ENCODE results near the gene ZNF418.
A peak's percentile ranks its signal among the peaks of the same experiment; 100 is the strongest.

Gene ZNF418

DNA sequence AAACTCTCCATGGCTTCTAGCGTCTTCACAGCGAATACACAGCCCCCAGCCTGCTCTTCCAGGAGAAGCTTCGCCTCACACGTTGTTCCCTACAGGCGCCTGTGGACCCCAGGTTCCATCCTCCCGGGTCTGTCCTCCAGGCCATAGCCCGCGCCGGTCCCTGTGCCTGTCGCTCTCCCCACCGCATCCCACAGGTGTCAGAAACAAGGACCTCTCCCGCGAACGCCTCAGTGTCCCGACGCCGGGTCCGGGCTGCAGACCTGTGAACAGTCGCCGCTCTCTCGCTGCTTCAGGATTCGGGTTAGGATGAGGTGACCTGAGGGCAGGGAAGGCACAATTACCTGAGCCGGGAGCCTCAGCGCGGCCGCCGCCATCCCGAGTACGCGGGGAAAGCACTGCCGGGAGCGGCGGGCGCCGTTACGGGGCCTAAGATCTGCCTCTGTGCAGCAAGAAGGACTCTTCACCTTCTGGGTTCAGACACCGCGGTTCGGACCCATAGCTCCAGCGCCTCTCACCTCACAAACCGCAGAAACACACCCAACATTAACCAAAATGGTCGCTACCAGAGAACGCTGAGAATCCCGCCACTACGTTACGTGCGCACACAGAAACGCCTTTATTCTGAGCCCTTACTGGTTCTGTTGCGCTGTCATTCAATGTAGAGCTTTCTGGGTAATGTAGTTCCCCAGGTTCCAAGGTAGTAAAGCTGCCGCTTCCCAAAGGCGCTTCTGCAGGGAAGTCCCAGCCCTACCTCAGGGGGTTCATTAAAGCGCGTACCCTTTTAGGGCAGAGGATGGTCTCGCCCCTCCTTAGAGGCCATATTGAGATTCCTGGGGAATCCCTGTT lies at the start of gene ZNF418:
TSS of gene ZNF418 (minus strand) at position 583 of the 846 bp plus-strand sequence. CDS start 1,580 bp downstream, outside the sequence.
- peak within 1 kb of the TSS; percentile 94 for H3K4me3 ChIP-seq (ENCODE audit: low read depth, low read length)
- H3K79me2 ChIP-seq (ENCODE audit: control insufficient read depth, insufficient read depth, low read length, unreplicated experiment) = peaks cover 7% of the 10 kb centered on the region
- no peak within 1 kb of the TSS for H3K27ac ChIP-seq (ENCODE audit: low read depth, low read length)
- peak within 1 kb of the TSS; percentile 97 for H2AFZ ChIP-seq (ENCODE audit: low read length, unreplicated experiment)
- no peaks in the 10 kb centered on the region for H3K27me3 ChIP-seq (ENCODE audit: insufficient read depth, low read length)
- H3K36me3 ChIP-seq (ENCODE audit: insufficient read depth, low read length) = peaks cover 24% of the 10 kb centered on the region
- H3K4me1 ChIP-seq (ENCODE audit: control insufficient read depth, insufficient read depth, low read length, unreplicated experiment) = no peaks in the 10 kb centered on the region

DNA sequence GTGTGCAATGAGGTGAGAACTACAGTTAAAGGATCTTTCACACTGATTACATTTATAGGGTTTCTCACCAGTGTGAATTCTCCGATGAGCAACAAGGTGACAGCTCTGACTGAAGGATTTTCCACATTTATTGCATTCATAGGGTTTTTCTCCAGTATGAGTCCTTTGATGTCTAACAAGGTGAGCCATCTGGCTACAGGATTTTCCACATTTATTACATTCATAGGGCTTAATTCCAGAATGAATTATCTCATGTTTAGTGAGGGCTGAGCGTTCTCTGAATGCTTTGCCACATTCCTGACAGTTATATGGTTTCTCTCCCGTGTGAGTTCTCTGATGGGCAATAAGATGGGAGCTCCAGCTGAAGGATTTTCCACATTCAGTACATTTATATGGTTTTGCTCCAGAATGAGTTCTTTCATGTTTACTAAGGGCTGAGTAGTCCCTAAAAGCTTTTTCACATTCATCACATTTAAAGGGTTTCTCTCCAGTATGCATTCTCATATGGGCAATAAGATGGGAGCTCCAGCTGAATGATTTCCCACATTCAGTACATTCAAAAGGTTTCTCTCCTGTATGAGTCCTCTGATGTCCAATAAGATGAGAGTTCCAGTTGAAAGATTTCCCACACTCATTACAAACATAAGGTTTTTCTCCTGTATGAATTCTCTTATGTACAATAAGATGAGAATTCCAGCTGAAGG lies 43.5 kb upstream of the ZNF418 start:
- Histone ChIP-seq H3K79me2 (ENCODE audit: control insufficient read depth, insufficient read depth, low read length, unreplicated experiment) (no peaks in the 10 kb centered on the region), H3K4me3 (ENCODE audit: low read depth, low read length) (no peak overlapping the region), H2AFZ (ENCODE audit: low read length, unreplicated experiment) (no peak overlapping the region), H3K27me3 (ENCODE audit: insufficient read depth, low read length) (no peaks in the 10 kb centered on the region), H3K27ac (ENCODE audit: low read depth, low read length) (no peak overlapping the region), H3K36me3 (ENCODE audit: insufficient read depth, low read length) (peaks cover 68% of the 10 kb centered on the region), H3K4me1 (ENCODE audit: control insufficient read depth, insufficient read depth, low read length, unreplicated experiment) (no peaks in the 10 kb centered on the region)

DNA sequence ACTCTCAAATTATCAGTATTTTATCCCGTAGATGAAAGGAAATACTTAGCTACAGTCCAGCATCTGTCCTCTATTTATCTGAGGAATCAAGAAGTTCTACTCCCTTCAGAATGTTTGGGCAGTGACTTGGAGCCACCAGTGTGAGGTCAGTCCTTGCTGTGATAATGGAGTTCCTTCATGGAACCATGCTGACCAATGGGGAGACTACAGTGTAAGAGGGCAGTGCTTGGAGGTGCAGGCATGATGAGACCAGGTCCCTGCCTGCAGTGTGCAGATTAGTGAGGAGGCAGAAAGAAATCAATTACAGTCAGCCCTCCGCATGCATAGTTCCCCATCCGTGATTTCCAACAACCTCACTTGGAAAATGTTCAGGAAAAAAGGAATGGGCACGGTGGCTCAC lies 39.2 kb upstream of the ZNF418 start, which contains the start of gene C19orf18:
TSS of gene C19orf18 (minus strand) at position 101 of the 400 bp plus-strand sequence. CDS start 102 bp downstream, outside the sequence.
- H3K79me2 ChIP-seq (ENCODE audit: control insufficient read depth, insufficient read depth, low read length, unreplicated experiment) = no peaks in the 10 kb centered on the region
- no peak within 1 kb of the TSS for H3K4me3 ChIP-seq (ENCODE audit: low read depth, low read length)
- H2AFZ ChIP-seq (ENCODE audit: low read length, unreplicated experiment) = no peak within 1 kb of the TSS
- no peak within 1 kb of the TSS for H3K27ac ChIP-seq (ENCODE audit: low read depth, low read length)
- no peaks in the 10 kb centered on the region for H3K4me1 ChIP-seq (ENCODE audit: control insufficient read depth, insufficient read depth, low read length, unreplicated experiment)
- no peaks in the 10 kb centered on the region for H3K27me3 ChIP-seq (ENCODE audit: insufficient read depth, low read length)
- H3K36me3 ChIP-seq (ENCODE audit: insufficient read depth, low read length) = peaks cover 29% of the 10 kb centered on the region

DNA sequence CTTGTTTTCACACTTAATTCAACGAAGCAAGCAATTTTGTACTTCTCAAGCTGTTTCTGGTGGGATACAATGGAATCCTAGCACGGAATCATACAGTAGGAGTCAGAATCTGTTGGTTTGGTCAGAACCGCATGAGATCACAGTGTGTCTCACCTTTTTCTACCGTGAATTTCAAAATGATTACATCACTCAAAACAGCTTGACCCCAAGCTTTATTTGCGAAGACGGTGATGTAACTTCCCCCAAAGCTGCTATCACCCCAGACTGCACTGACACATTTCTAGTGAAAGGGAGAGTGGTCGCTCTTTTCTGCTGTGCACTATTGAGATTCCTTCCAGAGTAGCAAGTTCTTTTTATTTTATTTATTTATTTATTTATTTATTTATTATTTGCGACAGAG lies 29.6 kb upstream of the ZNF418 start:
- no peak overlapping the region for H2AFZ ChIP-seq (ENCODE audit: low read length, unreplicated experiment)
- H3K4me1 ChIP-seq (ENCODE audit: control insufficient read depth, insufficient read depth, low read length, unreplicated experiment) = no peaks in the 10 kb centered on the region
- H3K27ac ChIP-seq (ENCODE audit: low read depth, low read length) = no peak overlapping the region
- no peaks in the 10 kb centered on the region for H3K79me2 ChIP-seq (ENCODE audit: control insufficient read depth, insufficient read depth, low read length, unreplicated experiment)
- H3K4me3 ChIP-seq (ENCODE audit: low read depth, low read length) = no peak overlapping the region
- no peaks in the 10 kb centered on the region for H3K36me3 ChIP-seq (ENCODE audit: insufficient read depth, low read length)
- H3K27me3 ChIP-seq (ENCODE audit: insufficient read depth, low read length) = no peaks in the 10 kb centered on the region

DNA sequence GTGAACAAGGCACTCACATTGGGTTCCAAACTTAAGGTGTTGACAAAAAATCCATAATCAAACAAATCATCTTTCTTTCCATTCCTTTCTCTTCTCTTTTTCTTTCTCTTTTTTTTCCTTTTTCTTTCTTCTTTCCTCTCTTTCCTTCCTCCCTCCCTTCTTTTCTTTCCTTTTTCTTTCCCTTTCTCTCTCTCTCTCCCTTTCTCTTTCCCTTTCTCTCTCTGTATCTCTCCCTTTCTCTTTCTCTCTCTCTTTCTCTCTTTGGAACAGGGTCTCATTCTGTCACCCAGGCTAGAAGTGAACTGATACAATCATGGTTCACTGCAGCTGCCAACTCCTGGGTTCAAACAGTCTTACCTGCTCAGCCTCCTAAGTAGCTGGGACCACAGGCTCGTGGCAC lies 26.6 kb upstream of the ZNF418 start:
- Histone ChIP-seq H3K4me1 (ENCODE audit: control insufficient read depth, insufficient read depth, low read length, unreplicated experiment) (no peaks in the 10 kb centered on the region), H3K27me3 (ENCODE audit: insufficient read depth, low read length) (no peaks in the 10 kb centered on the region), H3K36me3 (ENCODE audit: insufficient read depth, low read length) (no peaks in the 10 kb centered on the region), H3K27ac (ENCODE audit: low read depth, low read length) (no peak overlapping the region), H3K79me2 (ENCODE audit: control insufficient read depth, insufficient read depth, low read length, unreplicated experiment) (no peaks in the 10 kb centered on the region), H2AFZ (ENCODE audit: low read length, unreplicated experiment) (no peak overlapping the region), H3K4me3 (ENCODE audit: low read depth, low read length) (no peak overlapping the region)

DNA sequence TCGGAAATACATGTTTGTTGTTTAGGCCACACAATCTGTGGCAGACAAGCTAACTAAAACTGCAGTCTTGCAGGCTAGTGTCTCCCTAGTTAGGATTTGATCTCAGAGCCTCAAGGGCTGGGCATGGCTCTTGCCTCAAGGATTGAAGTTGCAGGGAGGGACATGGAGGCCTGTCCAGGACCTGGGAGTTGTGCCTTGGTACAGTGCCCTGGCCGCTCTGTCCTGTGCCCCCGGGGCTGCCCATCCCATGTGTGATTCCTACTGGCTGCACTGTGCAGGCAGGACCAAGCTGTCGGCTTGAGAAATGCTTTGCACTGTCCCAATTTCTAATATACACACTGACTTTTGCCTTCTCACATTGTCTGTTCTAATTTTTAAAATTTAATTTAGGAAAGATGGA lies 19.8 kb upstream of the ZNF418 start:
- H3K27ac ChIP-seq (ENCODE audit: low read depth, low read length) = no peak overlapping the region
- H2AFZ ChIP-seq (ENCODE audit: low read length, unreplicated experiment) = no peak overlapping the region
- H3K79me2 ChIP-seq (ENCODE audit: control insufficient read depth, insufficient read depth, low read length, unreplicated experiment) = no peaks in the 10 kb centered on the region
- H3K4me1 ChIP-seq (ENCODE audit: control insufficient read depth, insufficient read depth, low read length, unreplicated experiment) = no peaks in the 10 kb centered on the region
- H3K4me3 ChIP-seq (ENCODE audit: low read depth, low read length) = no peak overlapping the region
- no peaks in the 10 kb centered on the region for H3K36me3 ChIP-seq (ENCODE audit: insufficient read depth, low read length)
- H3K27me3 ChIP-seq (ENCODE audit: insufficient read depth, low read length) = no peaks in the 10 kb centered on the region

DNA sequence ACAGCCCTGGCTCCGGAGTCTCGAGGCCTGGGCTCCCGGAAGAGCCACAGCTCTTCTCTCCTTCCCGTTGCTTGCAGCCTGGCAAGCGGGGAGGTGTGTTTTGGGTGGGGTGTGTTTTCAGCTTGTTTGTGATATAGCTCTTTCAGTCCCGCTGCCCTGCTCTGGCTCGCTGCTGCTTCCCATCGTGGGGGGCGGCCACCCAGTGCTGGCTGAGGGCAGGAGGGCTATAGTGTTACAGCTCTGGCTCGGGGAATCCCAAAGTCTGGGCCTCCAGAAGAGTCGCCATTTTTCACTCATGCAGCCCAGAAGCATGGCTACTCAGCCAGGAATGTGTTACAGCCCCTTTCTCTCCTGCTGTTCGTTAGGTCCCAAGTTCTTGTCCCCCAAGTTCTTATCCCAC lies 14.5 kb upstream of the ZNF418 start:
- no peak overlapping the region for H3K27ac ChIP-seq (ENCODE audit: low read depth, low read length)
- H2AFZ ChIP-seq (ENCODE audit: low read length, unreplicated experiment) = no peak overlapping the region
- H3K27me3 ChIP-seq (ENCODE audit: insufficient read depth, low read length) = no peaks in the 10 kb centered on the region
- peaks cover 26% of the 10 kb centered on the region for H3K79me2 ChIP-seq (ENCODE audit: control insufficient read depth, insufficient read depth, low read length, unreplicated experiment)
- H3K4me3 ChIP-seq (ENCODE audit: low read depth, low read length) = no peak overlapping the region
- no peaks in the 10 kb centered on the region for H3K36me3 ChIP-seq (ENCODE audit: insufficient read depth, low read length)
- H3K4me1 ChIP-seq (ENCODE audit: control insufficient read depth, insufficient read depth, low read length, unreplicated experiment) = no peaks in the 10 kb centered on the region

DNA sequence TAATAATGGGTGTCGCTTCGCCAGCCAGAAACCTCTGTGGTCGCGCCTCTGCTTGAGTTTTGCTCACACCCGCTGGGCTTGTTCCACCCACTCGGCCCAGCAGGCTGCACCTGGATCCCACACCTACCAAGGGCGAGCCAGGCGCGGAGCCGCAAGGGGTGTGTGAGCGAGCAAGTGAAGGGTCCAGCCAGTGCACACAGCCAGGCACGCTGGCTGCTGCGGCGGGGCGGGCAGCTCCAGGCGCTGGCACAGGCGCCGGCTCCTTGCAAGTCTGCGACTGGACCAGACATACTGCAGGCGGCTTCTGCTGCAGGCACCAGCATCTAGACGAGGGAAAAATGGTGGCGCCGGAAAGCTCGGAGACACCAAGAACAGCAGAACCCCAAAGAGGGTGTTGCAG lies 14.1 kb upstream of the ZNF418 start:
- Histone ChIP-seq H3K4me3 (ENCODE audit: low read depth, low read length) (no peak overlapping the region), H2AFZ (ENCODE audit: low read length, unreplicated experiment) (no peak overlapping the region)

DNA sequence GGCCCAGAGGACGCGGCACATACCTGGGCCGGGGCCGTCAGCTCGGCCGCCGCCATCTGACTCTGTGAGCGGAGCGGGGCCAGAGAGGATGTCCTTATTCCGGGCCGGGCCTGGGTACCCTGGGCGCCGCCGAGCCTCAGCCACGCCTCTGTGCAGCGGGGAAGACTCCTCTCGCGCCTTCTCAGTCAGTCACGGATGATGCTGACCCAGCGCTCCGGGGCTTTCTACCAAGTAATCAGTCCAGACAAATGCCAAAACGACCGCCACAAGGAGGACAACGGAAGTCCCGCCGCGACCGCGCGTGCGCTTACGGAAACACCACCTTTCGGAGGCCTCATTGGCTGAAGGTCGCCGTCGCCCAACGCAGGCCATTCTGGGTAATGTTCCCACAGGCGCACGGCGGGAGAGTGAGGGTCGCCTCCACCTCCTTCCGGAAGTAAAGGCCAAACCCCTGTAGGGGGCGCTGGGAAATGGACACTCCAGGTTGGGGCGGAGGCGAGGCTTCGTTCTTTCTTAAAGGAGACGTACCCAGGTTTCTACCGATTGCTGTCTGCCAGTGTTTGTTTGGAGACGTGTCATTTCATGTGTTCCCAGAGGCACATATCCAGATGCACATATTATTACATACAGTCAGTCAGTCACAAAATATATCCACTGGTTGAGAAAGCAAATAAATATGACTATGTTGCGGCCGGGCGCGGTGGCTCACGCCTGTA lies 12.4 kb upstream of the ZNF418 start, which contains the start of gene ZNF256:
TSS of gene ZNF256 (minus strand) at position 288 of the 716 bp plus-strand sequence. CDS start at position 56, 232 bp downstream.
- Histone ChIP-seq H3K27me3 (ENCODE audit: insufficient read depth, low read length) (no peaks in the 10 kb centered on the region), H2AFZ (ENCODE audit: low read length, unreplicated experiment) (peak within 1 kb of the TSS; percentile 50), H3K36me3 (ENCODE audit: insufficient read depth, low read length) (peaks cover 16% of the 10 kb centered on the region), H3K4me3 (ENCODE audit: low read depth, low read length) (peak within 1 kb of the TSS; percentile 89), H3K79me2 (ENCODE audit: control insufficient read depth, insufficient read depth, low read length, unreplicated experiment) (peaks cover 42% of the 10 kb centered on the region), H3K4me1 (ENCODE audit: control insufficient read depth, insufficient read depth, low read length, unreplicated experiment) (no peaks in the 10 kb centered on the region), H3K27ac (ENCODE audit: low read depth, low read length) (peak within 1 kb of the TSS; percentile 70)

More for the DNA sequence above, 14.1 kb upstream of the ZNF418 start:
- H3K36me3 ChIP-seq (ENCODE audit: insufficient read depth, low read length) = no peaks in the 10 kb centered on the region
- H3K79me2 ChIP-seq (ENCODE audit: control insufficient read depth, insufficient read depth, low read length, unreplicated experiment) = peaks cover 28% of the 10 kb centered on the region
- no peaks in the 10 kb centered on the region for H3K4me1 ChIP-seq (ENCODE audit: control insufficient read depth, insufficient read depth, low read length, unreplicated experiment)
- no peaks in the 10 kb centered on the region for H3K27me3 ChIP-seq (ENCODE audit: insufficient read depth, low read length)
- H3K27ac ChIP-seq (ENCODE audit: low read depth, low read length) = no peak overlapping the region

DNA sequence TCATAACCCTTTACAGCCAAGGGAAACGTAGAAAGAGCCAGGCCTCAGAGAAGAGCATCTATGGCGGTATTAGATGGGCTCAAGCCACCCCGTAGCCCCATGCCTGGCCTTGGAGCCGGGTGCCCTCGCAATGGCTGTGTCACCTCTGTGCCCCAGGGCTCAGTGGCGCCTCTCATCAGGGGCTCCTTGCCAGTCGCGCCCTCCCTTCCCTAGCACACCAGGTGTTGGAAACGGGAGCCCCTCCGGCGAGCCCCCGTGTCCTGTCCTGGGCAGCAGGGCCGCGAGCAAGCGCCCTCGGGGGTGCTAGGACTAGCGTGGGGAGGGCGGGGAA lies 11.9 kb upstream of the ZNF418 start:
- H3K27ac ChIP-seq (ENCODE audit: low read depth, low read length) = peak overlapping the region; percentile 70; the same call in 1 of the 2 replicates
- peak overlapping the region; percentile 32 for H2AFZ ChIP-seq (ENCODE audit: low read length, unreplicated experiment)
- peak overlapping the region; percentile 89 for H3K4me3 ChIP-seq (ENCODE audit: low read depth, low read length)
- H3K4me1 ChIP-seq (ENCODE audit: control insufficient read depth, insufficient read depth, low read length, unreplicated experiment) = no peaks in the 10 kb centered on the region
- H3K79me2 ChIP-seq (ENCODE audit: control insufficient read depth, insufficient read depth, low read length, unreplicated experiment) = peaks cover 44% of the 10 kb centered on the region
- no peaks in the 10 kb centered on the region for H3K27me3 ChIP-seq (ENCODE audit: insufficient read depth, low read length)
- H3K36me3 ChIP-seq (ENCODE audit: insufficient read depth, low read length) = peaks cover 21% of the 10 kb centered on the region

All from ACC112 (cell line).